Upper lobe of right lung (tissue), 1 donor: ENCODE data around the gene SERGEF. TPM values are rescaled to one million over a fixed set of nuclear protein-coding genes. Genes with fewer than 3 reads are reported as not detected.

Source experiments
- ATAC-seq: fragments of 200-7000 bp; cut with Tn5 transposase; one replicate; pipeline ENCODE4 v1.9.1; 2020; ENCODE audit warnings: mild to moderate bottlenecking, moderate library complexity
- DNase-seq: peaks from one replicate; pipeline ENCODE4 v3.0.0-alpha.2; 2020
- H3K27ac ChIP-seq: fragments of 200-600 bp; one replicate; pipeline ENCODE4 v1.8.0; 2022
- H3K27me3 ChIP-seq: fragments of 200-600 bp; one replicate; pipeline ENCODE4 v1.8.0; 2022; ENCODE audit warnings: mild to moderate bottlenecking
- H3K36me3 ChIP-seq: fragments of 200-600 bp; one replicate; pipeline ENCODE4 v1.8.0; 2022
- H3K4me1 ChIP-seq: fragments of 200-600 bp; one replicate; pipeline ENCODE4 v1.8.0; 2022
- H3K4me3 ChIP-seq: fragments of 200-600 bp; one replicate; pipeline ENCODE4 v1.8.0; 2022; ENCODE audit warnings: mild to moderate bottlenecking
- H3K9me3 ChIP-seq: fragments of 200-600 bp; one replicate; pipeline ENCODE4 v1.8.0; 2022
- intact Hi-C: fragments of 100-400 bp; cut with DNase I; formaldehyde crosslinking; loops from one replicate; pipeline ENCODE4 v1.11.0; 2022
- total RNA-seq: library from RNA; stranded (reverse); fragmentation: NEBNext Ultra II Directional; extraction: Animal tissue kit (Norgen Biotek cat#: 25700); gene quantifications from one replicate; pipeline ENCODE4 v1.2.1, GENCODE V29; 2021
- TF ChIP-seq, protein P1 (sequence below): fragments of 200-600 bp; IDR thresholded peaks from one replicate; pipeline ENCODE4 v1.8.0; 2022; ENCODE audit warnings: antibody characterized with exemption
- donor health status: DM: no; HTN: yes; CAD: no; lungs with severe emphysema.

Gene SERGEF
- total RNA-seq, 1 donor from 2014 or later = 37.6 TPM

DNA sequence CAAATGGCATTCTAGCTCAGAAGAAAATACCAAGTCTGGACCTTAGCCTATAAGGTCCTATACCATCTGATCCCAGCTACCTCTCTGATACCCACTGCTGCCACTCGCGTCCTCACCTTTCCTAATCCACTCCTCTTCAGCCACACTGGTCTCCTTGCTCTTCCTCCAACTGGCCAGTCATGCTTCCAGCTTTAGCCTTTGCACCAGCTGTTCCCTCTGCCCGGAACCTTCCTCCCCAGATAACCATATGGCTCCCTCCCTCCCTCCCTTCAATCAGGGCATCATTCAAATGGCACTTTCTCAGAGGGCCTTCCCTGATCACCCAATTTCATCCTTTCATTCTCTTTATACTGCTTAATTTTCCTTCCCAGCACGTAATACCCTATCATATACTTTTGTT, 210.4 kb downstream of the SERGEF start:
- H3K9me3 ChIP-seq = no peaks in the 10 kb centered on the region
- ATAC-seq = no peak
- intact Hi-C loops = no loop called here
- TF ChIP-seq, protein P1, sequence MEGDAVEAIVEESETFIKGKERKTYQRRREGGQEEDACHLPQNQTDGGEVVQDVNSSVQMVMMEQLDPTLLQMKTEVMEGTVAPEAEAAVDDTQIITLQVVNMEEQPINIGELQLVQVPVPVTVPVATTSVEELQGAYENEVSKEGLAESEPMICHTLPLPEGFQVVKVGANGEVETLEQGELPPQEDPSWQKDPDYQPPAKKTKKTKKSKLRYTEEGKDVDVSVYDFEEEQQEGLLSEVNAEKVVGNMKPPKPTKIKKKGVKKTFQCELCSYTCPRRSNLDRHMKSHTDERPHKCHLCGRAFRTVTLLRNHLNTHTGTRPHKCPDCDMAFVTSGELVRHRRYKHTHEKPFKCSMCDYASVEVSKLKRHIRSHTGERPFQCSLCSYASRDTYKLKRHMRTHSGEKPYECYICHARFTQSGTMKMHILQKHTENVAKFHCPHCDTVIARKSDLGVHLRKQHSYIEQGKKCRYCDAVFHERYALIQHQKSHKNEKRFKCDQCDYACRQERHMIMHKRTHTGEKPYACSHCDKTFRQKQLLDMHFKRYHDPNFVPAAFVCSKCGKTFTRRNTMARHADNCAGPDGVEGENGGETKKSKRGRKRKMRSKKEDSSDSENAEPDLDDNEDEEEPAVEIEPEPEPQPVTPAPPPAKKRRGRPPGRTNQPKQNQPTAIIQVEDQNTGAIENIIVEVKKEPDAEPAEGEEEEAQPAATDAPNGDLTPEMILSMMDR = no peak
- H3K27ac ChIP-seq = no peak overlapping the region
- no peak overlapping the region for H3K4me3 ChIP-seq
- no peaks in the 10 kb centered on the region for H3K4me1 ChIP-seq
- H3K36me3 ChIP-seq = no peaks in the 10 kb centered on the region
- no peaks in the 10 kb centered on the region for H3K27me3 ChIP-seq
- DNase-seq = no peak

DNA sequence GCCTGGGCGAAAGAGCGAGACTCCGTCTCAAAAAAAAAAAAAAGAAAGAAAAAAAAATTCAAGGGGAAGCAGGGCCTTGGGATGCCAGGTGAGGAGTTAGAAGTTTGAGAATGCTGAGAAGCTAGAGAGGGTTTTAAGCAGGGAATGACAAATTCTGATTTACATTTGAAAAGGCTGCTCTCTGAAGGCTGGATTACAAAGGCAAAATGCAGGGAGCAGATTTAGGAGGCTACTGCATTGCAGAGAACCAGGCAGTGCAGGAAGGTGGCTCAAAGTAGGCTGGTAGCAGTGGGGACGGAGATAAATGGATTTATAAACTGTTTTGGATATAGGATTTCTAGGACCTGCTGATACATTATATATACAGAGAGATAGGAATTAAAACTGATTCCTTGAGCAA, 211.7 kb downstream of the SERGEF start:
- ATAC-seq (no peak), DNase-seq (no peak)
- Histone ChIP-seq H3K36me3 (no peaks in the 10 kb centered on the region), H3K4me3 (no peak overlapping the region), H3K4me1 (no peaks in the 10 kb centered on the region), H3K27ac (no peak overlapping the region), H3K27me3 (no peaks in the 10 kb centered on the region), H3K9me3 (no peaks in the 10 kb centered on the region)
- intact Hi-C loops = no loop called here
- TF ChIP-seq, protein P1 = no peak

GRCh38 chr11:17799147-17799546, 213.7 kb downstream of the SERGEF start:
- DNase-seq (no peak), ATAC-seq (no peak)
- intact Hi-C loops = no loop called here

DNA sequence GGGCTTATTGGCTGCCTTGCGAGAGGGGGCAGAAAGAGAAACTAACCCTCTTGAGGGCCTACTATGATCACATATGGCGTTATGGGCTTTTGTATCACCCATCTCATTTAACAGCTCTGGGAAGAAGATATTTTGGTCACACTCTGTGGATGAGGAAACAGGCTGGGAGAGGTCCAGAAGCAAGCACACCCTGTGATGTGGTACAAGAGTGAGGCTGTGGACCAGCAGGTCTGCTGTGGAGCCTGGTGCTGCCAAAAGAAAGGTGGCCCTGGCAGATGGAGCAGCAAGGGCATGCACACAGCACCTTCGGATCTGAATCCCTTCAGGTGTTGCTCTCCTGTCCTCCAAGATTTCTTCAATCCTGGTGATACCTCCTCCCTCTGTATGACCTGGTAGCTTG, 214.1 kb downstream of the SERGEF start:
- Histone ChIP-seq H3K4me1 (no peaks in the 10 kb centered on the region), H3K27ac (no peak overlapping the region), H3K36me3 (no peaks in the 10 kb centered on the region), H3K9me3 (no peaks in the 10 kb centered on the region), H3K27me3 (no peaks in the 10 kb centered on the region), H3K4me3 (no peak overlapping the region)
- no peak for DNase-seq
- no peak for ATAC-seq
- intact Hi-C loops = no loop called here
- TF ChIP-seq, protein P1 = no peak

More at GRCh38 chr11:17799147-17799546, 213.7 kb downstream of the SERGEF start:
- H3K9me3 ChIP-seq = no peaks in the 10 kb centered on the region
- TF ChIP-seq, protein P1 = no peak
- no peaks in the 10 kb centered on the region for H3K36me3 ChIP-seq
- no peak overlapping the region for H3K27ac ChIP-seq
- no peaks in the 10 kb centered on the region for H3K4me1 ChIP-seq
- H3K4me3 ChIP-seq = no peak overlapping the region
- H3K27me3 ChIP-seq = no peaks in the 10 kb centered on the region

- ATAC-seq (no peak), DNase-seq (no peak)
- TF ChIP-seq, protein P1 = no peak
Observed at GRCh38 chr11:17798253-17798652, 214.6 kb downstream of the SERGEF start.

DNA sequence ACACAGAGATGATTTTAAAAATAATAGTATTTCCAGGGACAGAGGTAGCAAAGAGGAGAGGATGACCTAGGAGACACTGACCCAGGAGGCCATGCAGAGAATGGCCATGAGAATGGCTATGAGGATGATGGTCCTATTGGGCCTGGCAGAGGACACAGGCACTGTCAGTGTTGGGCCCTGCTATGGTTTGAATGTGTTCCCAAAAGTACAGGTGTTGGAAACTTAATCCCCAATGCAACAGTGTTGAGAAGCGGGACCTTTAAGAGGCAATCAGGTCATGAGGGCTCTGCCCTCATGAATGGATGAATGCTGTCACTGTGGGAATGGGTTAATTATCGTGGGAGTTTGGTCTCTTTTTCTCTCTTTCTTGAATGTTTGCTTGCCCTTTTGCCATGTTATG, 216.7 kb downstream of the SERGEF start:
- no peaks in the 10 kb centered on the region for H3K4me1 ChIP-seq
- intact Hi-C loops = no loop called here
- H3K4me3 ChIP-seq = no peak overlapping the region
- no peaks in the 10 kb centered on the region for H3K36me3 ChIP-seq
- ATAC-seq (no peak), DNase-seq (no peak)
- TF ChIP-seq, protein P1 = no peak
- no peak overlapping the region for H3K27ac ChIP-seq
- H3K9me3 ChIP-seq = no peaks in the 10 kb centered on the region
- no peaks in the 10 kb centered on the region for H3K27me3 ChIP-seq

More at GRCh38 chr11:17798253-17798652, 214.6 kb downstream of the SERGEF start:
- Histone ChIP-seq H3K27me3 (no peaks in the 10 kb centered on the region), H3K27ac (no peak overlapping the region), H3K4me3 (no peak overlapping the region), H3K9me3 (no peaks in the 10 kb centered on the region), H3K4me1 (no peaks in the 10 kb centered on the region), H3K36me3 (no peaks in the 10 kb centered on the region)
- intact Hi-C loops = no loop called here
